Measurements from ENCODE around the gene DBX2. TPM values are rescaled to one million over a fixed set of nuclear protein-coding genes. Genes with fewer than 3 reads are reported as not detected.

DBX2 gene
- total and polyA plus RNA-seq, 2 of the 4 experiments (the other 2 are of a cell fraction) = not detected

- no peaks in the 10 kb centered on the region for H3K36me3 ChIP-seq (ENCODE audit: control insufficient read depth, insufficient read depth, low read length)
- no peaks in the 10 kb centered on the region for H3K9me1 ChIP-seq (ENCODE audit: insufficient read depth, low read length)
- no peak overlapping the region for H2AFZ ChIP-seq (replicated peaks; ENCODE audit: low read length, poor library complexity)
- no CpG with 5 or more reads among the region's 11 CpGs for WGBS, 2 experiments (ENCODE audit: extremely low coverage in 2 of 2, insufficient read length in 1 of 2)
- H3K79me1 ChIP-seq (ENCODE audit: low read depth in 1 of 2, low read length in 2 of 2) = no peaks in the 10 kb centered on the region
- POLR2A ChIA-PET (ENCODE audit: unreplicated experiment) = no interaction called here
- no peak overlapping the region for H3K27ac ChIP-seq (ENCODE audit: insufficient read depth, low read length)
- in situ Hi-C loops (cut with MboI; ENCODE audit: low sequenced_read_pairs) (no loop called here), dilution Hi-C loops (cut with HindIII; ENCODE audit: low sequenced_read_pairs, unreplicated experiment) (no loop called here), intact Hi-C loops (cut with micrococcal nuclease) (no loop called here)
- H3K14ac ChIP-seq (replicated peaks; ENCODE audit: low read depth, low read length) = no peak overlapping the region
- H4K20me1 ChIP-seq (ENCODE audit: insufficient read depth, low read length) = no peaks in the 10 kb centered on the region
- no peaks in the 10 kb centered on the region for H3K4me1 ChIP-seq (ENCODE audit: control insufficient read depth, insufficient read depth, low read length)
- no peak overlapping the region for H3K18ac ChIP-seq (ENCODE audit: low read depth, low read length)
- no peak for ATAC-seq (ENCODE audit: low read depth)
- TF ChIP-seq, protein P1, sequence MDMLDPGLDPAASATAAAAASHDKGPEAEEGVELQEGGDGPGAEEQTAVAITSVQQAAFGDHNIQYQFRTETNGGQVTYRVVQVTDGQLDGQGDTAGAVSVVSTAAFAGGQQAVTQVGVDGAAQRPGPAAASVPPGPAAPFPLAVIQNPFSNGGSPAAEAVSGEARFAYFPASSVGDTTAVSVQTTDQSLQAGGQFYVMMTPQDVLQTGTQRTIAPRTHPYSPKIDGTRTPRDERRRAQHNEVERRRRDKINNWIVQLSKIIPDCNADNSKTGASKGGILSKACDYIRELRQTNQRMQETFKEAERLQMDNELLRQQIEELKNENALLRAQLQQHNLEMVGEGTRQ (IDR thresholded peaks at IDR 0.05; ENCODE audit: low read depth, low read length) = no peak
- TF ChIP-seq, protein P2, sequence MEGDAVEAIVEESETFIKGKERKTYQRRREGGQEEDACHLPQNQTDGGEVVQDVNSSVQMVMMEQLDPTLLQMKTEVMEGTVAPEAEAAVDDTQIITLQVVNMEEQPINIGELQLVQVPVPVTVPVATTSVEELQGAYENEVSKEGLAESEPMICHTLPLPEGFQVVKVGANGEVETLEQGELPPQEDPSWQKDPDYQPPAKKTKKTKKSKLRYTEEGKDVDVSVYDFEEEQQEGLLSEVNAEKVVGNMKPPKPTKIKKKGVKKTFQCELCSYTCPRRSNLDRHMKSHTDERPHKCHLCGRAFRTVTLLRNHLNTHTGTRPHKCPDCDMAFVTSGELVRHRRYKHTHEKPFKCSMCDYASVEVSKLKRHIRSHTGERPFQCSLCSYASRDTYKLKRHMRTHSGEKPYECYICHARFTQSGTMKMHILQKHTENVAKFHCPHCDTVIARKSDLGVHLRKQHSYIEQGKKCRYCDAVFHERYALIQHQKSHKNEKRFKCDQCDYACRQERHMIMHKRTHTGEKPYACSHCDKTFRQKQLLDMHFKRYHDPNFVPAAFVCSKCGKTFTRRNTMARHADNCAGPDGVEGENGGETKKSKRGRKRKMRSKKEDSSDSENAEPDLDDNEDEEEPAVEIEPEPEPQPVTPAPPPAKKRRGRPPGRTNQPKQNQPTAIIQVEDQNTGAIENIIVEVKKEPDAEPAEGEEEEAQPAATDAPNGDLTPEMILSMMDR (conservative IDR thresholded peaks at IDR 0.05; ENCODE audit: low read depth, low read length) = no peak
- no peak for TF ChIP-seq CHD1 (IDR thresholded peaks at IDR 0.05; ENCODE audit: low read depth, low read length)
- TF ChIP-seq CEBPB (IDR thresholded peaks at IDR 0.05; ENCODE audit: low read depth, low read length) = no peak
- no peak for TF ChIP-seq FOS (IDR thresholded peaks at IDR 0.05; ENCODE audit: low read depth, low read length)
- TF ChIP-seq, protein P3, sequence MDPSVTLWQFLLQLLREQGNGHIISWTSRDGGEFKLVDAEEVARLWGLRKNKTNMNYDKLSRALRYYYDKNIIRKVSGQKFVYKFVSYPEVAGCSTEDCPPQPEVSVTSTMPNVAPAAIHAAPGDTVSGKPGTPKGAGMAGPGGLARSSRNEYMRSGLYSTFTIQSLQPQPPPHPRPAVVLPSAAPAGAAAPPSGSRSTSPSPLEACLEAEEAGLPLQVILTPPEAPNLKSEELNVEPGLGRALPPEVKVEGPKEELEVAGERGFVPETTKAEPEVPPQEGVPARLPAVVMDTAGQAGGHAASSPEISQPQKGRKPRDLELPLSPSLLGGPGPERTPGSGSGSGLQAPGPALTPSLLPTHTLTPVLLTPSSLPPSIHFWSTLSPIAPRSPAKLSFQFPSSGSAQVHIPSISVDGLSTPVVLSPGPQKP (IDR thresholded peaks at IDR 0.05; ENCODE audit: borderline replicate concordance, low read depth, low read length) = no peak
- no peak for TF ChIP-seq NFE2L2 (IDR thresholded peaks at IDR 0.05; ENCODE audit: low read depth, low read length)
- TF ChIP-seq BHLHE40 (IDR thresholded peaks at IDR 0.05; ENCODE audit: low read depth, low read length) = no peak
- TF ChIP-seq MXI1 (IDR thresholded peaks at IDR 0.05; ENCODE audit: borderline replicate concordance, low read depth, low read length) = no peak
- TF ChIP-seq POLR2A (IDR thresholded peaks at IDR 0.05; ENCODE audit: low read depth, low read length) = no peak
- no peak for TF ChIP-seq RAD21 (IDR thresholded peaks at IDR 0.05; ENCODE audit: low read length)
- no peak for TF ChIP-seq RCOR1 (IDR thresholded peaks at IDR 0.05; ENCODE audit: insufficient replicate concordance, low read length)
- no peak for TF ChIP-seq RFX5 (IDR thresholded peaks at IDR 0.05; ENCODE audit: low read depth, low read length)
- no peak for TF ChIP-seq MAFK (IDR thresholded peaks at IDR 0.05; ENCODE audit: low read depth, low read length)
- TF ChIP-seq MAZ (IDR thresholded peaks at IDR 0.05; ENCODE audit: borderline replicate concordance, low read depth, low read length) = no peak
- TF ChIP-seq SMC3 (IDR thresholded peaks at IDR 0.05; ENCODE audit: low read depth, low read length) = no peak
- no peak overlapping the region for H2BK120ac ChIP-seq (ENCODE audit: low read depth, low read length)
- no peak overlapping the region for H3K4me2 ChIP-seq (ENCODE audit: low read depth, low read length)
- BruUV-seq (replicated peaks) = no TSS peak
- H3K23ac ChIP-seq (ENCODE audit: low read depth, low read length) = no peak overlapping the region
- H4K91ac ChIP-seq (ENCODE audit: insufficient read depth, low read depth, low read length) = no peak overlapping the region
- H4K5ac ChIP-seq (ENCODE audit: low read depth, low read length) = no peak overlapping the region
- H2AK9ac ChIP-seq (replicated peaks; ENCODE audit: low read depth, low read length, poor library complexity) = no peak overlapping the region
- no peak overlapping the region for H2AK5ac ChIP-seq (ENCODE audit: low read depth, low read length)
- no peak overlapping the region for H3K56ac ChIP-seq (ENCODE audit: extremely low read depth, insufficient read depth, low read length)
- H2BK20ac ChIP-seq (ENCODE audit: low read depth, low read length) = no peak overlapping the region
- no peaks in the 10 kb centered on the region; the same call in 1 of the 2 replicates for H3K27me3 ChIP-seq (ENCODE audit: control insufficient read depth, insufficient read depth, low read length)
- DNase-seq = no peak
- no peak overlapping the region for H4K8ac ChIP-seq (ENCODE audit: low read depth in 2 of 2, low read length in 2 of 2)
- no peak overlapping the region for H2BK15ac ChIP-seq (ENCODE audit: low read depth, low read length)
- H3K4me3 ChIP-seq (ENCODE audit: insufficient read depth, low read depth, low read length) = no peak overlapping the region
- H3K9ac ChIP-seq (ENCODE audit: low read depth, low read length) = no peak overlapping the region
- CTCF ChIA-PET = interaction anchor here (1.2 kb wide), 1 partner anchor 86 kb away, joined by 4 read pairs; no protein-coding TSS in a partner anchor
- no peak overlapping the region for H2BK5ac ChIP-seq (ENCODE audit: low read depth, low read length, poor library complexity, severe bottlenecking)
- H3K4ac ChIP-seq (ENCODE audit: low read depth, low read length) = no peak overlapping the region
- no peaks in the 10 kb centered on the region for H3K9me3 ChIP-seq (ENCODE audit: control insufficient read depth, insufficient read depth, low read length)
These were observed 16.0 kb downstream of the DBX2 start for GRCh38 chr12:45034861-45035265.

All from IMR-90 (cell line).